Measurements from ENCODE around the gene PLAAT4. TPM values are rescaled to one million over a fixed set of nuclear protein-coding genes. Genes with fewer than 3 reads are reported as not detected.

PLAAT4 gene
- total and polyA plus RNA-seq, 10 of the 15 experiments (the other 5 are each of a cell fraction or from before 2014, with no cell fraction given): 6.0 to 34.3 (median 12.4) TPM

DNA sequence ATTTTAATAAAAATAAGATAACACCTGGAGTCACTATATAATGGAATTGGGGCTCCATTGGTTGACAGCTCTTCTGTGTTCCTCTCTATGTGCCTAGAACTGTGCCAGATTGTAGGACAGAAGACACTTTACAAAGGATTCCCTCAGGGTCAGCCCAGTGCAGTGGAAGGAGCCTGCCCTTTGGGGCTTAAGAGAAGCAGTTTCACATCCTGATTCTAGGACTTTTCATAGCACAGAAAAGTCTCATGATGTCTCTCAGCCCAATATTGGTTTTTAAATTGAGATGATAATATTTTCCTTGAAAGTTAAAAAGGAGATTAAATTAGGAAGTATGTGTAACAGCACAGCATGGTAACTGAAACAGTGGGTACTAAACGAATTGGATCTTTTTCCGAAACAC lies 7.1 kb downstream of the PLAAT4 start:
- H3K79me2 ChIP-seq (ENCODE audit: control insufficient read depth, insufficient read depth, low read length): no peaks in the 10 kb centered on the region
- H3K4me3 ChIP-seq: no peak overlapping the region
- BruUV-seq (replicated peaks): no TSS peak
- H3K27ac ChIP-seq (ENCODE audit: control insufficient read depth, insufficient read depth): no peak overlapping the region
- ChIA-PET RAD21 (ENCODE audit: unreplicated experiment) (no interaction called here), SMC1A (ENCODE audit: uncharacterized antibody, unreplicated experiment) (interaction anchor here (0.6 to 1.0 kb wide), 3 partner anchors 11 to 86 kb away, joined by 3 to 4 read pairs (median 3); no protein-coding TSS in a partner anchor), POLR2A (interaction anchor here (0.5 kb wide), 1 partner anchor 633 kb away, joined by 5 read pairs; no protein-coding TSS in a partner anchor), CTCF (no interaction called here)
- H3K4me2 ChIP-seq (ENCODE audit: control insufficient read depth, insufficient read depth): no peak overlapping the region; the same call in 1 of the 2 replicates
- 57% methylated on average over 2 of the region's 2 CpGs for WGBS (ENCODE audit: insufficient coverage, insufficient replicate concordance, low lambda C conversion rate, missing lambda C conversion rate)
- peaks cover 8% of the 10 kb centered on the region; the same call in 1 of the 2 replicates for H3K4me1 ChIP-seq (ENCODE audit: control insufficient read depth, insufficient read depth, low read length)
- no peaks in the 10 kb centered on the region for H3K9me3 ChIP-seq (replicated peaks; ENCODE audit: control insufficient read depth, insufficient read depth, low read length)
- TF ChIP-seq IKZF1 (conservative IDR thresholded peaks at IDR 0.05) (no peak; the same call in 1 of the 2 replicates), SPI1 (IDR thresholded peaks at IDR 0.05; ENCODE audit: borderline replicate concordance, insufficient read depth, low read depth, low read length) (peak; percentile 80; the same call in 1 of the 2 replicates), ZNF274 (IDR thresholded peaks at IDR 0.05; ENCODE audit: insufficient read depth, insufficient read length) (no peak), IKZF2 (IDR thresholded peaks at IDR 0.05) (0 out of 4 replicates have a peak, but pooled peaks of 1 of the 2 experiments have one; percentile 26), SMAD5 (IDR thresholded peaks at IDR 0.05; ENCODE audit: low read depth) (no peak)
- no peaks in the 10 kb centered on the region for H3K36me3 ChIP-seq (ENCODE audit: control insufficient read depth in 2 of 2, insufficient read depth in 2 of 2, low read length in 1 of 2)
- FAIRE-seq (peak; percentile 72), DNase-seq (ENCODE audit: low read depth, low spot score) (no peak), ATAC-seq (peak; percentile 66)
- no peak overlapping the region for H3K9ac ChIP-seq (ENCODE audit: control insufficient read depth, insufficient read depth, low read length)
- intact Hi-C loops (cut with micrococcal nuclease; ENCODE audit: unreplicated experiment): no loop called here
- no peak overlapping the region for H2AFZ ChIP-seq (ENCODE audit: control insufficient read depth, low read depth, low read length)
- no peaks in the 10 kb centered on the region for H4K20me1 ChIP-seq (ENCODE audit: control insufficient read depth, insufficient read depth)
- in situ Hi-C loops (cut with MboI): no loop called here
- no peaks in the 10 kb centered on the region for H3K27me3 ChIP-seq (replicated peaks in 1 of 2; ENCODE audit: control insufficient read depth in 2 of 2, insufficient read depth in 2 of 2, low read length in 1 of 2)

DNA sequence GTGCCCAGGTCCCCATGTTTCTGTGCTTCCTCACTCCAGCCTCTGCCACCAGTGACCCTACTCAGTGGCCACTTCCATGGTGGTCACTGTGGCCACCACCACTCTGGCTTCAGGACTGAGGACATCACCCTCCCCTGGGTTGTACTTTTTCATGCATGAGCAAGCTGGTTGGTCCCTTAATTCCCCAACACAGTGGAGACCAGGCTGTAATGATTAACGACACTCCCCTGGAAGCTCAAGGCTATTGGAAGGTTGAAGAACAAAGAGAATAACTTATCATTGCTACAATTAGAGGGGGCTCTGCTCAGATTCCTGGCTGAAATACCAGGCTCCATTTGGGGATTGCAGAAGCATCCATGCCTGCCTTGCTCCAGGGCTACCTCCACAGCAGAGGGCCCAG lies 10.5 kb downstream of the PLAAT4 start:
- ChIA-PET RAD21 (ENCODE audit: unreplicated experiment) (interaction anchor here (0.6 kb wide), 1 partner anchor 829 kb away, joined by 3 read pairs; no protein-coding TSS in a partner anchor), SMC1A (ENCODE audit: uncharacterized antibody, unreplicated experiment) (interaction anchor here (1.0 kb wide), 1 partner anchor 11 kb away, joined by 3 read pairs; the partner anchor contains the start of gene PLAAT4), CTCF (no interaction called here), POLR2A (no interaction called here)
- no peaks in the 10 kb centered on the region for H3K79me2 ChIP-seq (ENCODE audit: control insufficient read depth, insufficient read depth, low read length)
- BruUV-seq (replicated peaks): no TSS peak
- DNase-seq (ENCODE audit: low read depth, low spot score): no peak
- WGBS (ENCODE audit: insufficient coverage, insufficient replicate concordance, low lambda C conversion rate, missing lambda C conversion rate): 87% methylated on average over 1 of the region's 1 CpG
- no peak overlapping the region for H3K4me2 ChIP-seq (ENCODE audit: control insufficient read depth, insufficient read depth)
- no peaks in the 10 kb centered on the region for H4K20me1 ChIP-seq (ENCODE audit: control insufficient read depth, insufficient read depth)
- no peaks in the 10 kb centered on the region for H3K36me3 ChIP-seq (ENCODE audit: control insufficient read depth in 2 of 2, insufficient read depth in 2 of 2, low read length in 1 of 2)
- H3K9ac ChIP-seq (ENCODE audit: control insufficient read depth, insufficient read depth, low read length): no peak overlapping the region
- no peak for FAIRE-seq
- TF ChIP-seq, protein P1, sequence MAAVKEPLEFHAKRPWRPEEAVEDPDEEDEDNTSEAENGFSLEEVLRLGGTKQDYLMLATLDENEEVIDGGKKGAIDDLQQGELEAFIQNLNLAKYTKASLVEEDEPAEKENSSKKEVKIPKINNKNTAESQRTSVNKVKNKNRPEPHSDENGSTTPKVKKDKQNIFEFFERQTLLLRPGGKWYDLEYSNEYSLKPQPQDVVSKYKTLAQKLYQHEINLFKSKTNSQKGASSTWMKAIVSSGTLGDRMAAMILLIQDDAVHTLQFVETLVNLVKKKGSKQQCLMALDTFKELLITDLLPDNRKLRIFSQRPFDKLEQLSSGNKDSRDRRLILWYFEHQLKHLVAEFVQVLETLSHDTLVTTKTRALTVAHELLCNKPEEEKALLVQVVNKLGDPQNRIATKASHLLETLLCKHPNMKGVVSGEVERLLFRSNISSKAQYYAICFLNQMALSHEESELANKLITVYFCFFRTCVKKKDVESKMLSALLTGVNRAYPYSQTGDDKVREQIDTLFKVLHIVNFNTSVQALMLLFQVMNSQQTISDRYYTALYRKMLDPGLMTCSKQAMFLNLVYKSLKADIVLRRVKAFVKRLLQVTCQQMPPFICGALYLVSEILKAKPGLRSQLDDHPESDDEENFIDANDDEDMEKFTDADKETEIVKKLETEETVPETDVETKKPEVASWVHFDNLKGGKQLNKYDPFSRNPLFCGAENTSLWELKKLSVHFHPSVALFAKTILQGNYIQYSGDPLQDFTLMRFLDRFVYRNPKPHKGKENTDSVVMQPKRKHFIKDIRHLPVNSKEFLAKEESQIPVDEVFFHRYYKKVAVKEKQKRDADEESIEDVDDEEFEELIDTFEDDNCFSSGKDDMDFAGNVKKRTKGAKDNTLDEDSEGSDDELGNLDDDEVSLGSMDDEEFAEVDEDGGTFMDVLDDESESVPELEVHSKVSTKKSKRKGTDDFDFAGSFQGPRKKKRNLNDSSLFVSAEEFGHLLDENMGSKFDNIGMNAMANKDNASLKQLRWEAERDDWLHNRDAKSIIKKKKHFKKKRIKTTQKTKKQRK (IDR thresholded peaks at IDR 0.05; ENCODE audit: low read depth, low read length): no peak
- TF ChIP-seq RFX5 (IDR thresholded peaks at IDR 0.05; ENCODE audit: low read depth, low read length) (no peak), CHD2 (IDR thresholded peaks at IDR 0.05; ENCODE audit: borderline replicate concordance, low read depth, low read length) (no peak)
- intact Hi-C loops (cut with micrococcal nuclease; ENCODE audit: unreplicated experiment) (no loop called here), in situ Hi-C loops (cut with MboI) (no loop called here)
- no peak for ATAC-seq
- no peak overlapping the region for H2AFZ ChIP-seq (ENCODE audit: control insufficient read depth, low read depth, low read length)
- peaks cover 13% of the 10 kb centered on the region for H3K4me1 ChIP-seq (ENCODE audit: control insufficient read depth, insufficient read depth, low read length)
- H3K9me3 ChIP-seq (replicated peaks; ENCODE audit: control insufficient read depth, insufficient read depth, low read length): no peaks in the 10 kb centered on the region
- H3K4me3 ChIP-seq: no peak overlapping the region
- no peaks in the 10 kb centered on the region for H3K27me3 ChIP-seq (replicated peaks in 1 of 2; ENCODE audit: control insufficient read depth in 2 of 2, insufficient read depth in 2 of 2, low read length in 1 of 2)
- H3K27ac ChIP-seq (ENCODE audit: control insufficient read depth, insufficient read depth): no peak overlapping the region
